ENCODE data around the gene SCAMP2. TPM values are rescaled to one million over a fixed set of nuclear protein-coding genes. Genes with fewer than 3 reads are reported as not detected.

Gene SCAMP2
- total RNA-seq, 1 experiment from 2014 or later: 38.0 TPM

- no peak for ATAC-seq
- Mint-ChIP-seq H3K36me3 (no peaks in the 10 kb centered on the region), H3K27me3 (ENCODE audit: low read depth) (no peaks in the 10 kb centered on the region; the same call in 1 of the 2 replicates), H3K9me3 (no peaks in the 10 kb centered on the region), H3K4me3 (no peak overlapping the region), H3K27ac (0 out of 2 replicates have a peak overlapping the region, but pooled peaks have one; percentile 1), H3K4me1 (peaks cover 19% of the 10 kb centered on the region)
- ChIA-PET CTCF (interaction anchor here (0.6 to 4.0 kb wide), 13 partner anchors 8 to 134 kb away, joined by 3 to 13 read pairs (median 5); partner anchors contain the start of genes CPLX3 and ULK3), POLR2A (no interaction called here)
- TF ChIP-seq TP53 (CRISPR knock-in tag; IDR thresholded peaks at IDR 0.05) (no peak), ZNF512 (CRISPR knock-in tag; IDR thresholded peaks at IDR 0.05; ENCODE audit: borderline replicate concordance) (no peak), ZNF425 (CRISPR knock-in tag; conservative IDR thresholded peaks at IDR 0.05) (no peak), SOX15 (CRISPR knock-in tag; IDR thresholded peaks at IDR 0.05) (no peak), JAZF1 (CRISPR knock-in tag; IDR thresholded peaks at IDR 0.05) (no peak), ATF2 (CRISPR knock-in tag; IDR thresholded peaks at IDR 0.05; ENCODE audit: borderline replicate concordance, low read depth) (no peak), PRRX2 (CRISPR knock-in tag; IDR thresholded peaks at IDR 0.05) (no peak), MYBL2 (CRISPR knock-in tag; IDR thresholded peaks at IDR 0.05) (no peak), ZNF416 (CRISPR knock-in tag; IDR thresholded peaks at IDR 0.05) (no peak), NFATC4 (CRISPR knock-in tag; IDR thresholded peaks at IDR 0.05) (no peak), CREB1 (CRISPR knock-in tag; IDR thresholded peaks at IDR 0.05) (no peak), JUN (CRISPR knock-in tag; IDR thresholded peaks at IDR 0.05) (no peak), ZNF423 (CRISPR knock-in tag; IDR thresholded peaks at IDR 0.05) (no peak), ARID4B (CRISPR knock-in tag; IDR thresholded peaks at IDR 0.05; ENCODE audit: borderline replicate concordance) (no peak)
- TF ChIP-seq, protein P1, sequence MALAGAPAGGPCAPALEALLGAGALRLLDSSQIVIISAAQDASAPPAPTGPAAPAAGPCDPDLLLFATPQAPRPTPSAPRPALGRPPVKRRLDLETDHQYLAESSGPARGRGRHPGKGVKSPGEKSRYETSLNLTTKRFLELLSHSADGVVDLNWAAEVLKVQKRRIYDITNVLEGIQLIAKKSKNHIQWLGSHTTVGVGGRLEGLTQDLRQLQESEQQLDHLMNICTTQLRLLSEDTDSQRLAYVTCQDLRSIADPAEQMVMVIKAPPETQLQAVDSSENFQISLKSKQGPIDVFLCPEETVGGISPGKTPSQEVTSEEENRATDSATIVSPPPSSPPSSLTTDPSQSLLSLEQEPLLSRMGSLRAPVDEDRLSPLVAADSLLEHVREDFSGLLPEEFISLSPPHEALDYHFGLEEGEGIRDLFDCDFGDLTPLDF (CRISPR knock-in tag; IDR thresholded peaks at IDR 0.05): no peak
- TF ChIP-seq, protein P2, sequence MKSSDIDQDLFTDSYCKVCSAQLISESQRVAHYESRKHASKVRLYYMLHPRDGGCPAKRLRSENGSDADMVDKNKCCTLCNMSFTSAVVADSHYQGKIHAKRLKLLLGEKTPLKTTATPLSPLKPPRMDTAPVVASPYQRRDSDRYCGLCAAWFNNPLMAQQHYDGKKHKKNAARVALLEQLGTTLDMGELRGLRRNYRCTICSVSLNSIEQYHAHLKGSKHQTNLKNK (CRISPR knock-in tag; IDR thresholded peaks at IDR 0.05): no peak
- TF ChIP-seq, protein P3, sequence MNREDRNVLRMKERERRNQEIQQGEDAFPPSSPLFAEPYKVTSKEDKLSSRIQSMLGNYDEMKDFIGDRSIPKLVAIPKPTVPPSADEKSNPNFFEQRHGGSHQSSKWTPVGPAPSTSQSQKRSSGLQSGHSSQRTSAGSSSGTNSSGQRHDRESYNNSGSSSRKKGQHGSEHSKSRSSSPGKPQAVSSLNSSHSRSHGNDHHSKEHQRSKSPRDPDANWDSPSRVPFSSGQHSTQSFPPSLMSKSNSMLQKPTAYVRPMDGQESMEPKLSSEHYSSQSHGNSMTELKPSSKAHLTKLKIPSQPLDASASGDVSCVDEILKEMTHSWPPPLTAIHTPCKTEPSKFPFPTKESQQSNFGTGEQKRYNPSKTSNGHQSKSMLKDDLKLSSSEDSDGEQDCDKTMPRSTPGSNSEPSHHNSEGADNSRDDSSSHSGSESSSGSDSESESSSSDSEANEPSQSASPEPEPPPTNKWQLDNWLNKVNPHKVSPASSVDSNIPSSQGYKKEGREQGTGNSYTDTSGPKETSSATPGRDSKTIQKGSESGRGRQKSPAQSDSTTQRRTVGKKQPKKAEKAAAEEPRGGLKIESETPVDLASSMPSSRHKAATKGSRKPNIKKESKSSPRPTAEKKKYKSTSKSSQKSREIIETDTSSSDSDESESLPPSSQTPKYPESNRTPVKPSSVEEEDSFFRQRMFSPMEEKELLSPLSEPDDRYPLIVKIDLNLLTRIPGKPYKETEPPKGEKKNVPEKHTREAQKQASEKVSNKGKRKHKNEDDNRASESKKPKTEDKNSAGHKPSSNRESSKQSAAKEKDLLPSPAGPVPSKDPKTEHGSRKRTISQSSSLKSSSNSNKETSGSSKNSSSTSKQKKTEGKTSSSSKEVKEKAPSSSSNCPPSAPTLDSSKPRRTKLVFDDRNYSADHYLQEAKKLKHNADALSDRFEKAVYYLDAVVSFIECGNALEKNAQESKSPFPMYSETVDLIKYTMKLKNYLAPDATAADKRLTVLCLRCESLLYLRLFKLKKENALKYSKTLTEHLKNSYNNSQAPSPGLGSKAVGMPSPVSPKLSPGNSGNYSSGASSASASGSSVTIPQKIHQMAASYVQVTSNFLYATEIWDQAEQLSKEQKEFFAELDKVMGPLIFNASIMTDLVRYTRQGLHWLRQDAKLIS (CRISPR knock-in tag; IDR thresholded peaks at IDR 0.05; ENCODE audit: borderline replicate concordance): no peak
- TF ChIP-seq, protein P4, sequence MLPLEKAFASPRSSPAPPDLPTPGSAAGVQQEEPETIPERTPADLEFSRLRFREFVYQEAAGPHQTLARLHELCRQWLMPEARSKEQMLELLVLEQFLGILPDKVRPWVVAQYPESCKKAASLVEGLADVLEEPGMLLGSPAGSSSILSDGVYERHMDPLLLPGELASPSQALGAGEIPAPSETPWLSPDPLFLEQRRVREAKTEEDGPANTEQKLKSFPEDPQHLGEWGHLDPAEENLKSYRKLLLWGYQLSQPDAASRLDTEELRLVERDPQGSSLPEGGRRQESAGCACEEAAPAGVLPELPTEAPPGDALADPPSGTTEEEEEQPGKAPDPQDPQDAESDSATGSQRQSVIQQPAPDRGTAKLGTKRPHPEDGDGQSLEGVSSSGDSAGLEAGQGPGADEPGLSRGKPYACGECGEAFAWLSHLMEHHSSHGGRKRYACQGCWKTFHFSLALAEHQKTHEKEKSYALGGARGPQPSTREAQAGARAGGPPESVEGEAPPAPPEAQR (CRISPR knock-in tag; IDR thresholded peaks at IDR 0.05): no peak
- no peak for DNase-seq (ENCODE audit: low spot score)
These were observed 56.4 kb downstream of the SCAMP2 start for GRCh38 chr15:74816624-74817369.

All from WTC11 (cell line).